B cell (primary cell): Measurements from ENCODE around the gene MCEE. TPM values are rescaled to one million over a fixed set of nuclear protein-coding genes. Genes with fewer than 3 reads are reported as not detected.

ENCODE experiments used
- ATAC-seq: fragments of 200-7000 bp; cut with Tn5 transposase; one replicate; pipeline ENCODE4 v1.10.0; 2021; ENCODE audit warnings: low read depth, mild to moderate bottlenecking, moderate number of reproducible peaks, moderate library complexity
- CTCF ChIA-PET: fragments of 350-600 bp; sonication (Branson Sonifier 250); formaldehyde crosslinking; loops from one replicate; lab custom pipeline; 2021; ENCODE audit warnings: antibody characterized with exemption, inconsistent platforms; lab: Charles Lee
- POLR2A ChIA-PET: fragments of 350-600 bp; sonication (Branson Sonifier 250); formaldehyde crosslinking; loops from one replicate; lab custom pipeline; 2021; ENCODE audit warnings: antibody characterized with exemption; lab: Charles Lee
- DNase-seq: peaks from one replicate; pipeline ENCODE4 v3.0.0; 2013
- H2AFZ ChIP-seq: 2 replicates; pipeline ENCODE4 v1.6.1; 2012; ENCODE audit warnings: mild to moderate bottlenecking, low read depth, low read length; ENCODE audit not compliant: insufficient read depth, poor library complexity, severe bottlenecking
- H3K27ac ChIP-seq, 2 donors: 1 replicate in 1 of 2; 2 replicates in 1 of 2; pipeline ENCODE4 v1.5.1; 2012 to 2013; ENCODE audit warnings: low read length in 2 of 2, mild to moderate bottlenecking in 2 of 2, moderate library complexity in 1 of 2
- H3K27me3 ChIP-seq, 4 experiments: fragments of 200-600 bp in 1 of 4; sonication (generic) in 1 of 4; replicated peaks in 1 of 4; 1 replicate in 2 of 4; 2 replicates in 2 of 4; pipeline versions ENCODE4 v1.6.1 to v1.7.0; 2013 to 2016; ENCODE audit warnings: low read length in 3 of 4, mild to moderate bottlenecking in 2 of 4, mixed read lengths in 1 of 4, moderate library complexity in 1 of 4; ENCODE audit not compliant: insufficient read depth in 4 of 4, control insufficient read depth in 3 of 4; ENCODE audit errors: control extremely low read depth in 1 of 4
- H3K36me3 ChIP-seq, 2 experiments: replicated peaks in 1 of 2; 1 replicate in 1 of 2; 2 replicates in 1 of 2; pipeline versions ENCODE4 v1.6.1 to v1.7.1; 2013; ENCODE audit warnings: low read length in 1 of 2; ENCODE audit not compliant: insufficient read depth in 2 of 2, control insufficient read depth in 1 of 2; ENCODE audit errors: control extremely low read depth in 1 of 2, extremely low read depth in 1 of 2
- H3K4me1 ChIP-seq, 2 donors: fragments of 200-600 bp in 1 of 2; sonication (generic) in 1 of 2; 1 replicate in 1 of 2; 2 replicates in 1 of 2; pipeline versions ENCODE4 v1.5.1 to v1.6.1; 2013 to 2017; ENCODE audit warnings: low read length in 2 of 2; ENCODE audit not compliant: control insufficient read depth in 2 of 2, insufficient read depth in 2 of 2
- H3K4me2 ChIP-seq: replicated peaks from 2 replicates; pipeline ENCODE3; 2012; ENCODE audit warnings: mild to moderate bottlenecking, low read depth, low read length; ENCODE audit not compliant: poor library complexity, severe bottlenecking
- H3K4me3 ChIP-seq, 5 experiments: fragments of 200-600 bp in 1 of 5; sonication (generic) in 1 of 5; 1 replicate in 3 of 5; 2 replicates in 2 of 5; pipeline versions ENCODE4 v1.5.1 to v1.7.0; 2011 to 2016; ENCODE audit warnings: low read length in 4 of 5, mild to moderate bottlenecking in 4 of 5, low read depth in 2 of 5, control low read depth in 1 of 5, moderate library complexity in 1 of 5; ENCODE audit not compliant: insufficient read depth in 1 of 5; ENCODE audit errors: control extremely low read depth in 1 of 5, extremely low read depth in 1 of 5
- H3K79me2 ChIP-seq: fragments of 200-600 bp; sonication (generic); one replicate; pipeline ENCODE4 v1.6.0; 2016; ENCODE audit warnings: low read length; ENCODE audit not compliant: control insufficient read depth, insufficient read depth
- H3K9ac ChIP-seq: fragments of 200-600 bp; sonication (generic); 2 replicates; pipeline ENCODE4 v1.6.1; 2017; ENCODE audit warnings: mild to moderate bottlenecking, low read length, moderate library complexity
- H3K9me3 ChIP-seq, 3 donors: one replicate each; pipeline versions ENCODE4 v1.6.1 to v1.7.1; 2013; ENCODE audit warnings: low read length in 2 of 3; ENCODE audit not compliant: control insufficient read depth in 2 of 3, insufficient read depth in 1 of 3; ENCODE audit errors: control extremely low read depth in 1 of 3
- H4K20me1 ChIP-seq: 2 replicates; pipeline ENCODE4 v1.6.0; 2012; ENCODE audit warnings: mild to moderate bottlenecking, low read length; ENCODE audit not compliant: insufficient read depth, control insufficient read depth, poor library complexity, severe bottlenecking
- H3K27ac Mint-ChIP-seq: one replicate; pipeline ENCODE4 v1.8.0; 2021; ENCODE audit warnings: mixed read lengths
- H3K27me3 Mint-ChIP-seq: one replicate; pipeline ENCODE4 v1.8.0; 2021; ENCODE audit warnings: mixed read lengths
- H3K4me1 Mint-ChIP-seq: one replicate; pipeline ENCODE4 v1.8.0; 2021; ENCODE audit warnings: mixed read lengths
- H3K4me3 Mint-ChIP-seq: one replicate; pipeline ENCODE4 v1.8.0; 2021; ENCODE audit warnings: mixed read lengths
- H3K9me3 Mint-ChIP-seq: one replicate; pipeline ENCODE4 v1.8.0; 2022; ENCODE audit warnings: mixed read lengths; ENCODE audit not compliant: insufficient read depth
- EZH2 ChIP-seq: IDR thresholded peaks from 2 replicates; pipeline ENCODE4 v1.6.1; 2012; ENCODE audit warnings: borderline replicate concordance, low read depth, mild to moderate bottlenecking, moderate library complexity, low read length; ENCODE audit not compliant: insufficient read depth, poor library complexity, severe bottlenecking
- WGBS: methylation state at CpG from one replicate; pipeline ENCODE4 v1.1.5; 2013; ENCODE audit warnings: missing lambda C conversion rate; ENCODE audit not compliant: insufficient coverage; 5-methylcytosine and 5-hydroxymethylcytosine counted together
- intact Hi-C: fragments of 100-400 bp; cut with micrococcal nuclease; formaldehyde crosslinking; loops from one replicate; pipeline ENCODE4 v1.10.0; 2022
- polyA plus RNA-seq: library from polyadenylated mRNA; depleted of rRNA; stranded (reverse); fragments of >200 nt; gene quantifications from 2 replicates; pipeline ENCODE4 v1.2.3, GENCODE V29; 2012
- total RNA-seq, 2 donors: library from RNA; stranded (reverse); fragments of 120-200 nt in 1 of 2; gene quantifications; 1 replicate in 1 of 2; 2 replicates in 1 of 2; pipeline versions ENCODE4 v1.2.3 to v1.2.4, GENCODE V29; 2013 to 2022
- TF ChIP-seq, protein P1 (sequence below): fragments of 200-600 bp; IDR thresholded peaks from one replicate; pipeline ENCODE4 v1.8.0; 2022; ENCODE audit warnings: antibody characterized with exemption, mild to moderate bottlenecking

MCEE gene
- total and polyA plus RNA-seq, 2 donors (not counting 1 experiment from before 2014, with no cell fraction given) = 13.1 to 17.6 TPM

GRCh38 chr2:71064754-71065621 lies 65.0 kb downstream of the MCEE start:
- no peak for TF ChIP-seq EZH2
- TF ChIP-seq, protein P1, sequence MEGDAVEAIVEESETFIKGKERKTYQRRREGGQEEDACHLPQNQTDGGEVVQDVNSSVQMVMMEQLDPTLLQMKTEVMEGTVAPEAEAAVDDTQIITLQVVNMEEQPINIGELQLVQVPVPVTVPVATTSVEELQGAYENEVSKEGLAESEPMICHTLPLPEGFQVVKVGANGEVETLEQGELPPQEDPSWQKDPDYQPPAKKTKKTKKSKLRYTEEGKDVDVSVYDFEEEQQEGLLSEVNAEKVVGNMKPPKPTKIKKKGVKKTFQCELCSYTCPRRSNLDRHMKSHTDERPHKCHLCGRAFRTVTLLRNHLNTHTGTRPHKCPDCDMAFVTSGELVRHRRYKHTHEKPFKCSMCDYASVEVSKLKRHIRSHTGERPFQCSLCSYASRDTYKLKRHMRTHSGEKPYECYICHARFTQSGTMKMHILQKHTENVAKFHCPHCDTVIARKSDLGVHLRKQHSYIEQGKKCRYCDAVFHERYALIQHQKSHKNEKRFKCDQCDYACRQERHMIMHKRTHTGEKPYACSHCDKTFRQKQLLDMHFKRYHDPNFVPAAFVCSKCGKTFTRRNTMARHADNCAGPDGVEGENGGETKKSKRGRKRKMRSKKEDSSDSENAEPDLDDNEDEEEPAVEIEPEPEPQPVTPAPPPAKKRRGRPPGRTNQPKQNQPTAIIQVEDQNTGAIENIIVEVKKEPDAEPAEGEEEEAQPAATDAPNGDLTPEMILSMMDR = no peak
- Histone ChIP-seq H3K4me2 (peak overlapping the region; percentile 65), H2AFZ (peak overlapping the region; percentile 22), H3K27me3 (no peaks in the 10 kb centered on the region), H3K79me2 (peaks cover 20% of the 10 kb centered on the region), H3K36me3 (no peaks in the 10 kb centered on the region), H4K20me1 (no peaks in the 10 kb centered on the region), H3K9ac (peak overlapping the region; percentile 37), H3K27ac (peak overlapping the region; percentile 73 to 99), H3K4me3 (peak overlapping the region in 2 of 5 experiments; percentile 8 to 13), H3K4me1 (peaks cover 47 to 50% of the 10 kb centered on the region in 2 donors), H3K9me3 (no peaks in the 10 kb centered on the region)
- WGBS = 7% methylated on average over 3 of the region's 7 CpGs
- DNase-seq (peak; percentile 68), ATAC-seq (no peak)
- Mint-ChIP-seq H3K27me3 (no peaks in the 10 kb centered on the region), H3K4me3 (peak overlapping the region; percentile 62), H3K9me3 (no peaks in the 10 kb centered on the region), H3K4me1 (peaks cover 57% of the 10 kb centered on the region), H3K27ac (peak overlapping the region; percentile 88)
- CTCF ChIA-PET = no interaction called here
- intact Hi-C loops = loop anchor here (5.0 kb wide), 3 partner anchors 88 to 818 kb away; partner anchors contain the start of genes ANKRD53, TIA1 and ZNF638
- POLR2A ChIA-PET = no interaction called here

DNA sequence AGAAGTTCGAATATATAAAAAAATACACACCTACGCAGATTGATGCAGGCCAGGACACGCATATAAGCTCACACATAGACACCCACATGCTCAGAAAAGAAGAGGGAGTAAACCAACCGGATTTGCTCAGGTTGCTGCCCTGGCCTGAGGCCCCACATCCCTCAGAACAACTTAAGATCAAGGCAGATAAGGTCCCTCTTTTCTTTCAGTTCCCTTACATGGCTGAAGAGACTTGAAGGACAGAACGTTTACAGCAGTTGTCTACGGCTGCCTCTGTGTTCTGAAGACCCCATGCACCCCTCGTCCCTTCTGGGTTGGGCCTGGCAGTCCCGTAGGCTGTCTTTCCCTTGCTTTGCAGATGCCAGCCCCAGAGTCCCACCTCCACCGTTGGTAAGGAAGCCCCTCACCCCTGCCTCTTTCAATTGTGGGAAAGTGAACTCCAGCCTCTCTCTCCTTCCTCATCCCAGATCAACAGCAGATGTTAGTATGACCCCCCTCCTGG lies 65.9 kb downstream of the MCEE start:
- H3K4me1 Mint-ChIP-seq = peaks cover 49% of the 10 kb centered on the region
- no peaks in the 10 kb centered on the region for H3K36me3 ChIP-seq
- peak overlapping the region; percentile 37 for H3K9ac ChIP-seq
- no peaks in the 10 kb centered on the region for H3K9me3 Mint-ChIP-seq
- H3K9me3 ChIP-seq = no peaks in the 10 kb centered on the region
- no peak for DNase-seq
- 67% methylated on average over 9 of the region's 9 CpGs for WGBS
- H3K4me1 ChIP-seq = peaks cover 38 to 42% of the 10 kb centered on the region in 2 donors
- CTCF ChIA-PET = no interaction called here
- no peak for ATAC-seq
- no peaks in the 10 kb centered on the region for H3K27me3 Mint-ChIP-seq
- peak overlapping the region in 1 of 5 experiments; percentile 13 for H3K4me3 ChIP-seq
- no peaks in the 10 kb centered on the region for H4K20me1 ChIP-seq
- H3K27me3 ChIP-seq = no peaks in the 10 kb centered on the region
- peak overlapping the region; percentile 65 for H3K4me2 ChIP-seq
- POLR2A ChIA-PET = no interaction called here
- peak overlapping the region; percentile 73 to 99 for H3K27ac ChIP-seq
- H3K27ac Mint-ChIP-seq = peak overlapping the region; percentile 88
- peak overlapping the region; percentile 62 for H3K4me3 Mint-ChIP-seq
- H3K79me2 ChIP-seq = peaks cover 12% of the 10 kb centered on the region
- intact Hi-C loops = no loop called here
- H2AFZ ChIP-seq = peak overlapping the region; percentile 22
- no peak for TF ChIP-seq EZH2
- TF ChIP-seq, protein P1 = no peak
